Stomach (tissue), 4 donors: Measurements from ENCODE around the gene NUP98.

Experiments used
- CTCF ChIP-seq, 7 experiments: fragments of 450-650 bp in 4 of 7; fragments of 200-600 bp in 3 of 7; sonication (generic) in 3 of 7; IDR thresholded peaks; one replicate each; pipeline ENCODE4 v1.5.1; 2016 to 2019; ENCODE audit warnings: antibody characterized with exemption in 7 of 7, control low read depth in 2 of 7, mild to moderate bottlenecking in 1 of 7
- EP300 ChIP-seq: sonication (generic); formaldehyde crosslinking; IDR thresholded peaks from one replicate; pipeline ENCODE4 v1.6.1; 2017; ENCODE audit warnings: antibody characterized with exemption
- POLR2A ChIP-seq, 4 donors: fragments of 450-650 bp; IDR thresholded peaks; one replicate each; pipeline ENCODE4 v1.6.1; 2016; ENCODE audit warnings: antibody characterized with exemption in 4 of 4, control low read depth in 2 of 4, mild to moderate bottlenecking in 1 of 4, moderate library complexity in 1 of 4
- POLR2AphosphoS5 ChIP-seq, 3 donors: sonication (generic); formaldehyde crosslinking; IDR thresholded peaks; one replicate each; pipeline ENCODE4 v1.6.1; 2016; ENCODE audit warnings: antibody characterized with exemption in 3 of 3

- TF ChIP-seq CTCF (IDR thresholded peaks at IDR 0.05), result no peak
- no peak for TF ChIP-seq EP300
- no peak for TF ChIP-seq POLR2A (IDR thresholded peaks at IDR 0.05)
- no peak for TF ChIP-seq POLR2AphosphoS5 (IDR thresholded peaks at IDR 0.05)
Measured at GRCh38 chr11:3722100-3722499, 75.3 kb downstream of the NUP98 start.
